Urinary bladder (tissue), 4 donors: ENCODE results near the gene MYBPHL. TPM values are rescaled to one million over a fixed set of nuclear protein-coding genes. Genes with fewer than 3 reads are reported as not detected.

Source experiments
- DNase-seq: peaks from one replicate; pipeline ENCODE4 v3.0.0-alpha.2; 2015; ENCODE audit errors: extremely low spot score
- H3K27ac ChIP-seq: one replicate; pipeline ENCODE4 v1.5.1; 2013; ENCODE audit warnings: low read depth, mild to moderate bottlenecking, moderate library complexity
- H3K36me3 ChIP-seq: one replicate; pipeline ENCODE4 v1.6.1; 2013; ENCODE audit warnings: mild to moderate bottlenecking, moderate library complexity; ENCODE audit not compliant: insufficient read depth
- H3K4me1 ChIP-seq: one replicate; pipeline ENCODE4 v1.6.1; 2013; ENCODE audit warnings: mild to moderate bottlenecking, moderate library complexity; ENCODE audit not compliant: insufficient read depth
- H3K4me3 ChIP-seq: one replicate; pipeline ENCODE4 v1.5.1; 2013; ENCODE audit warnings: low read depth, low read length
- WGBS: extraction: QIAGEN DNeasy Blood & Tissue Kit; methylation state at CpG from one replicate; pipeline ENCODE4 v1.1.7; 2013; 5-methylcytosine and 5-hydroxymethylcytosine counted together
- polyA plus RNA-seq: library from polyadenylated mRNA; stranded (reverse); fragments of 200-250 nt; gene quantifications from one replicate; pipeline ENCODE4 v1.2.3, GENCODE V29; 2013
- total RNA-seq: library from RNA; depleted of rRNA; stranded (reverse); fragments of >200 nt; gene quantifications from one replicate; pipeline ENCODE4 v1.2.3, GENCODE V29; 2014
- donor health status: healthy with polysubstance abuse.
- donor health status: healthy.

MYBPHL gene
- total RNA-seq (not detected), polyA plus RNA-seq (0.22 TPM)

- no peak within 1 kb of the TSS for H3K27ac ChIP-seq
- DNase-seq, result no peak
- WGBS, result 70% methylated on average over 7 of the region's 7 CpGs
- no peaks in the 10 kb centered on the region for H3K36me3 ChIP-seq
- no peaks in the 10 kb centered on the region for H3K4me1 ChIP-seq
- H3K4me3 ChIP-seq, result no peak within 1 kb of the TSS
Measured at GRCh38 chr1:109306832-109307273, at the start of gene MYBPHL. Gene MYBPHL (minus strand): TSS chr1:109307011. CDS start chr1:109306991, 20 bp downstream.

- Histone ChIP-seq H3K27ac (no peak overlapping the region), H3K4me3 (no peak overlapping the region), H3K36me3 (no peaks in the 10 kb centered on the region), H3K4me1 (no peaks in the 10 kb centered on the region)
- WGBS, result 24% methylated on average over 1 of the region's 1 CpG
- no peak for DNase-seq
Measured at GRCh38 chr1:109356505-109356904, 49.7 kb upstream of the MYBPHL start.

- no peak for DNase-seq
- no peaks in the 10 kb centered on the region for H3K4me1 ChIP-seq
- no peak overlapping the region for H3K4me3 ChIP-seq
- H3K36me3 ChIP-seq, result no peaks in the 10 kb centered on the region
- H3K27ac ChIP-seq, result no peak overlapping the region
- WGBS, result 97% methylated on average over 3 of the region's 3 CpGs
Measured at GRCh38 chr1:109354929-109355328, 48.1 kb upstream of the MYBPHL start.

GRCh38 chr1:109351457-109351856 is 44.6 kb upstream of the MYBPHL start:
- H3K4me3 ChIP-seq, result no peak overlapping the region
- H3K27ac ChIP-seq, result no peak overlapping the region
- H3K4me1 ChIP-seq, result no peaks in the 10 kb centered on the region
- H3K36me3 ChIP-seq, result no peaks in the 10 kb centered on the region
- DNase-seq, result no peak
- 90% methylated on average over 5 of the region's 5 CpGs for WGBS

GRCh38 chr1:109350655-109351054 is 43.8 kb upstream of the MYBPHL start:
- Histone ChIP-seq H3K27ac (no peak overlapping the region), H3K4me3 (no peak overlapping the region), H3K4me1 (no peaks in the 10 kb centered on the region), H3K36me3 (no peaks in the 10 kb centered on the region)
- WGBS, result 81% methylated on average over 1 of the region's 1 CpG
- no peak for DNase-seq

GRCh38 chr1:109350182-109350581 is 43.4 kb upstream of the MYBPHL start:
- Histone ChIP-seq H3K27ac (no peak overlapping the region), H3K36me3 (no peaks in the 10 kb centered on the region)
- WGBS, result 93% methylated on average over 4 of the region's 4 CpGs

GRCh38 chr1:109347511-109347910 is 40.7 kb upstream of the MYBPHL start:
- DNase-seq, result no peak
- 93% methylated on average over 6 of the region's 6 CpGs for WGBS
- no peak overlapping the region for H3K27ac ChIP-seq
- no peak overlapping the region for H3K4me3 ChIP-seq
- H3K4me1 ChIP-seq, result no peaks in the 10 kb centered on the region
- H3K36me3 ChIP-seq, result no peaks in the 10 kb centered on the region

More at GRCh38 chr1:109350182-109350581, 43.4 kb upstream of the MYBPHL start:
- no peak for DNase-seq
- no peaks in the 10 kb centered on the region for H3K4me1 ChIP-seq
- H3K4me3 ChIP-seq, result no peak overlapping the region

GRCh38 chr1:109341944-109342930 is 35.4 kb upstream of the MYBPHL start:
- Histone ChIP-seq H3K36me3 (no peaks in the 10 kb centered on the region), H3K4me1 (no peaks in the 10 kb centered on the region), H3K27ac (no peak overlapping the region), H3K4me3 (no peak overlapping the region)
- no peak for DNase-seq
- WGBS, result 66% methylated on average over 9 of the region's 9 CpGs

GRCh38 chr1:109338608-109339007 is 31.8 kb upstream of the MYBPHL start:
- Histone ChIP-seq H3K36me3 (peaks cover 2% of the 10 kb centered on the region), H3K27ac (no peak overlapping the region), H3K4me1 (no peaks in the 10 kb centered on the region), H3K4me3 (no peak overlapping the region)
- 97% methylated on average over 3 of the region's 3 CpGs for WGBS
- DNase-seq, result no peak

GRCh38 chr1:109338091-109338490 is 31.3 kb upstream of the MYBPHL start:
- Histone ChIP-seq H3K36me3 (peaks cover 2% of the 10 kb centered on the region), H3K4me3 (no peak overlapping the region), H3K4me1 (no peaks in the 10 kb centered on the region), H3K27ac (no peak overlapping the region)
- no peak for DNase-seq
- WGBS, result 94% methylated on average over 6 of the region's 6 CpGs

- Histone ChIP-seq H3K36me3 (peaks cover 2% of the 10 kb centered on the region), H3K4me1 (no peaks in the 10 kb centered on the region), H3K4me3 (no peak overlapping the region), H3K27ac (no peak overlapping the region)
- no peak for DNase-seq
- whole genome bisulfite sequencing, result 93% methylated on average over 4 of the region's 4 CpGs
Measured at GRCh38 chr1:109335091-109335490, 28.3 kb upstream of the MYBPHL start.

- Histone ChIP-seq H3K27ac (no peak overlapping the region), H3K4me1 (no peaks in the 10 kb centered on the region), H3K36me3 (peaks cover 2% of the 10 kb centered on the region), H3K4me3 (no peak overlapping the region)
- no peak for DNase-seq
Measured at GRCh38 chr1:109331113-109331512, 24.3 kb upstream of the MYBPHL start.

GRCh38 chr1:109327285-109327684 is 20.5 kb upstream of the MYBPHL start:
- no peak overlapping the region for H3K4me3 ChIP-seq
- DNase-seq, result no peak
- H3K4me1 ChIP-seq, result no peaks in the 10 kb centered on the region
- no peak overlapping the region for H3K27ac ChIP-seq
- peaks cover 4% of the 10 kb centered on the region for H3K36me3 ChIP-seq
- WGBS, result 85% methylated on average over 5 of the region's 5 CpGs

- WGBS, result 93% methylated on average over 6 of the region's 6 CpGs
- H3K4me1 ChIP-seq, result no peaks in the 10 kb centered on the region
- peaks cover 4% of the 10 kb centered on the region for H3K36me3 ChIP-seq
- H3K4me3 ChIP-seq, result no peak overlapping the region
- no peak overlapping the region for H3K27ac ChIP-seq
- no peak for DNase-seq
Measured at GRCh38 chr1:109322974-109323373, 16.2 kb upstream of the MYBPHL start.
